ENCODE data around the gene EPHX1. TPM values are rescaled to one million over a fixed set of nuclear protein-coding genes. Genes with fewer than 3 reads are reported as not detected.

EPHX1 gene
- total and polyA plus RNA-seq, 2 of the 8 experiments (the other 6 are each of a cell fraction or from before 2014, with no cell fraction given) = 45.3 to 79.1 TPM

GRCh38 chr1:225850370-225850769 lies 40.4 kb downstream of the EPHX1 start (continued):
- TF ChIP-seq CHD7 (IDR thresholded peaks at IDR 0.05; ENCODE audit: insufficient replicate concordance, low read length) (no peak), ASH2L (IDR thresholded peaks at IDR 0.05; ENCODE audit: low read length) (no peak), TBP (IDR thresholded peaks at IDR 0.05; ENCODE audit: low read depth, low read length) (no peak), NANOG (IDR thresholded peaks at IDR 0.05; ENCODE audit: insufficient read depth, low read depth, low read length, poor library complexity, severe bottlenecking) (no peak), ZNF274 (IDR thresholded peaks at IDR 0.05; ENCODE audit: borderline replicate concordance, extremely low read depth, low read length) (no peak), NRF1 (IDR thresholded peaks at IDR 0.05; ENCODE audit: low read depth, low read length) (no peak), GABPA (IDR thresholded peaks at IDR 0.05; ENCODE audit: borderline replicate concordance, insufficient read depth, low read length) (no peak), USF2 (IDR thresholded peaks at IDR 0.05; ENCODE audit: low read length) (no peak), RNF2 (IDR thresholded peaks at IDR 0.05; ENCODE audit: borderline replicate concordance, low read depth, low read length, missing control alignments, poor library complexity, severe bottlenecking) (no peak), EP300 (IDR thresholded peaks at IDR 0.05; ENCODE audit: borderline replicate concordance in 1 of 2, low read depth in 2 of 2, low read length in 2 of 2) (no peak)
